GM12865 (cell line): ENCODE measurements around the gene TEP1.
A peak's percentile ranks its signal among the peaks of the same experiment; 100 is the strongest.

ENCODE experiments used
- DNase-seq: peaks from one replicate; pipeline ENCODE4 v3.0.0; 2010; ENCODE audit warnings: low read depth
- H3K4me3 ChIP-seq: 2 replicates; pipeline ENCODE4 v1.5.1; 2011; ENCODE audit warnings: mild to moderate bottlenecking, low read depth, low read length, control low read depth
- CTCF ChIP-seq: IDR thresholded peaks from 2 replicates; pipeline ENCODE4 v1.5.1; 2011; ENCODE audit warnings: low read length, control low read depth, low read depth, inconsistent platforms; ENCODE audit not compliant: insufficient read depth; ENCODE audit errors: missing control alignments

The TEP1 gene

GRCh38 chr14:20418501-20418909 is 5.2 kb upstream of the TEP1 start:
- H3K4me3 ChIP-seq: no peak overlapping the region
- TF ChIP-seq CTCF: no peak
- no peak for DNase-seq

GRCh38 chr14:20417250-20418186 is 4.2 kb upstream of the TEP1 start:
- DNase-seq: no peak
- no peak overlapping the region for H3K4me3 ChIP-seq
- no peak for TF ChIP-seq CTCF

GRCh38 chr14:20416223-20416622 is 2.9 kb upstream of the TEP1 start:
- no peak for TF ChIP-seq CTCF
- H3K4me3 ChIP-seq: no peak overlapping the region
- DNase-seq: no peak

GRCh38 chr14:20415782-20416206 is 2.5 kb upstream of the TEP1 start:
- DNase-seq: peak; percentile 79
- TF ChIP-seq CTCF: peak; percentile 66
- no peak overlapping the region for H3K4me3 ChIP-seq

GRCh38 chr14:20413744-20414082 is 412 bp upstream of the TEP1 start:
- no peak for TF ChIP-seq CTCF
- peak; percentile 67 for DNase-seq
- peak overlapping the region; percentile 88 for H3K4me3 ChIP-seq

- TF ChIP-seq CTCF: no peak
- H3K4me3 ChIP-seq: peak overlapping the region; percentile 88
- peak; percentile 75 for DNase-seq
Measured at GRCh38 chr14:20412411-20412810, 890 bp downstream of the TEP1 start.
